C4-2B (cell line): ENCODE data around the gene CR1L.

Experiments
- CTCF ChIP-seq: fragments of 450-650 bp; conservative IDR thresholded peaks from 2 replicates; pipeline ENCODE4 v1.5.1; 2017; ENCODE audit warnings: mild to moderate bottlenecking
- ZFX ChIP-seq: fragments of 450-650 bp; IDR thresholded peaks from 2 replicates; pipeline ENCODE4 v1.6.1; 2017

GRCh38 chr1:207691841-207692240 is 46.9 kb downstream of the CR1L start:
- TF ChIP-seq CTCF (no peak), ZFX (no peak)
